GM23338 (cell line): ENCODE results near the gene RAB11FIP3. TPM values are rescaled to one million over a fixed set of nuclear protein-coding genes. Genes with fewer than 3 reads are reported as not detected.

Experiments used
- ATAC-seq: fragments of 200-7000 bp; cut with Tn5 transposase; 3 replicates; pipeline ENCODE4 v1.9.1; 2020
- DNase-seq: peaks from one replicate; pipeline ENCODE4 v3.0.0-alpha.2; 2015; ENCODE audit warnings: low spot score
- H2AFZ ChIP-seq: fragments of 200-600 bp; sonication (generic); 2 replicates; pipeline ENCODE4 v1.8.0; 2016; ENCODE audit warnings: antibody characterized with exemption, mild to moderate bottlenecking, moderate library complexity
- H3F3A ChIP-seq: fragments of 200-600 bp; sonication (generic); replicated peaks from 2 replicates; pipeline ENCODE4 v1.8.0; 2017; ENCODE audit warnings: antibody characterized with exemption, mixed run types, low read depth
- H3K27ac ChIP-seq: fragments of 200-600 bp; sonication (generic); 2 replicates; pipeline ENCODE4 v1.6.1; 2016; ENCODE audit warnings: low read depth
- H3K27me3 ChIP-seq: fragments of 200-600 bp; sonication (generic); 2 replicates; pipeline ENCODE4 v1.8.0; 2016; ENCODE audit warnings: mild to moderate bottlenecking, mixed run types, moderate library complexity; ENCODE audit not compliant: insufficient read depth
- H3K36me3 ChIP-seq: fragments of 200-600 bp; sonication (generic); 2 replicates; pipeline ENCODE4 v1.8.0; 2016; ENCODE audit warnings: mild to moderate bottlenecking; ENCODE audit not compliant: insufficient read depth
- H3K4me1 ChIP-seq: fragments of 200-600 bp; sonication (generic); 2 replicates; pipeline ENCODE4 v1.8.0; 2016; ENCODE audit warnings: mild to moderate bottlenecking, moderate library complexity; ENCODE audit not compliant: insufficient read depth
- H3K4me2 ChIP-seq: fragments of 200-600 bp; sonication (generic); 2 replicates; pipeline ENCODE4 v1.7.1; 2017; ENCODE audit warnings: mixed run types
- H3K4me3 ChIP-seq: fragments of 200-600 bp; sonication (generic); 2 replicates; pipeline ENCODE4 v1.6.1; 2016; ENCODE audit warnings: mixed run types
- H3K79me2 ChIP-seq: fragments of 200-600 bp; sonication (generic); replicated peaks from 2 replicates; pipeline ENCODE4 v1.8.0; 2017; ENCODE audit warnings: mild to moderate bottlenecking; ENCODE audit not compliant: insufficient read depth
- H3K9me2 ChIP-seq: fragments of 200-600 bp; sonication (generic); 2 replicates; pipeline ENCODE4 v1.8.0; 2017; ENCODE audit not compliant: insufficient read depth
- H4K20me1 ChIP-seq: fragments of 200-600 bp; sonication (generic); replicated peaks from 2 replicates; pipeline ENCODE4 v1.8.0; 2017; ENCODE audit warnings: mild to moderate bottlenecking; ENCODE audit not compliant: insufficient read depth
- H3K27ac Mint-ChIP-seq: 2 replicates; pipeline ENCODE4 v1.8.0; 2020; ENCODE audit warnings: inconsistent platforms, mild to moderate bottlenecking, moderate library complexity, mixed read lengths
- H3K27me3 Mint-ChIP-seq: 3 replicates; pipeline ENCODE4 v1.8.0; 2022; ENCODE audit warnings: low read depth, mild to moderate bottlenecking, moderate library complexity, mixed read lengths, inconsistent platforms; ENCODE audit not compliant: insufficient read depth, poor library complexity
- H3K36me3 Mint-ChIP-seq: 3 replicates; pipeline ENCODE4 v1.8.0; 2021; ENCODE audit warnings: low read depth, mild to moderate bottlenecking, inconsistent platforms, moderate library complexity, mixed read lengths
- H3K4me1 Mint-ChIP-seq: 3 replicates; pipeline ENCODE4 v1.8.0; 2020; ENCODE audit warnings: mild to moderate bottlenecking, inconsistent platforms, mixed read lengths
- H3K4me3 Mint-ChIP-seq: 3 replicates; pipeline ENCODE4 v1.8.0; 2021; ENCODE audit warnings: moderate library complexity, mild to moderate bottlenecking, inconsistent platforms, mixed read lengths
- H3K9me3 Mint-ChIP-seq: 3 replicates; pipeline ENCODE4 v1.8.0; 2020; ENCODE audit warnings: moderate library complexity, mild to moderate bottlenecking, inconsistent platforms, mixed read lengths
- CREB1 ChIP-seq: fragments of 250-450 bp; sonication (Bioruptor Pico); IDR thresholded peaks from 2 replicates; pipeline ENCODE4 v1.5.0; 2020; ENCODE audit warnings: low read depth, mild to moderate bottlenecking, moderate library complexity
- ETS1 ChIP-seq: IDR thresholded peaks from 2 replicates; pipeline ENCODE4 v1.6.1; 2016; ENCODE audit warnings: antibody characterized with exemption
- EZH2 ChIP-seq: fragments of 200-600 bp; sonication (generic); IDR thresholded peaks from one replicate; pipeline ENCODE4 v1.8.0; 2017; ENCODE audit warnings: antibody characterized with exemption, mild to moderate bottlenecking, low read depth; ENCODE audit not compliant: unreplicated experiment
- POLR2AphosphoS5 ChIP-seq: IDR thresholded peaks from 2 replicates; pipeline ENCODE4 v1.6.1; 2016; ENCODE audit warnings: antibody characterized with exemption, low read depth
- STAT1 ChIP-seq: IDR thresholded peaks from one replicate; pipeline ENCODE4 v1.6.1; 2016; ENCODE audit warnings: antibody characterized with exemption; ENCODE audit not compliant: unreplicated experiment
- polyA plus RNA-seq: library from polyadenylated mRNA; unstranded; fragments of >200 nt; fragmentation: Nextera tagmentation; extraction: Ambion mirVana; gene quantifications from 2 replicates; pipeline ENCODE4 v1.2.1, GENCODE V29; 2016
- total RNA-seq: library from RNA; depleted of rRNA; stranded (reverse); fragments of >200 nt; shearing (Covaris generic); gene quantifications from 2 replicates; pipeline ENCODE4 v1.2.3, GENCODE V29; 2014
- TF ChIP-seq, protein P1 (sequence below): IDR thresholded peaks from one replicate; pipeline ENCODE4 v1.6.1; 2018; ENCODE audit warnings: antibody characterized with exemption; ENCODE audit not compliant: unreplicated experiment
- TF ChIP-seq, protein P2 (sequence below): fragments of 250-450 bp; sonication (Bioruptor Pico); IDR thresholded peaks from 2 replicates; pipeline ENCODE4 v1.5.0; 2020; ENCODE audit warnings: mild to moderate bottlenecking, moderate library complexity

The RAB11FIP3 gene
- total and polyA plus RNA-seq, 2 experiments from 2014 or later, result 3.2 to 29.2 TPM

- H3K4me1 ChIP-seq, result peaks cover 10% of the 10 kb centered on the region
- H4K20me1 ChIP-seq, result no peaks in the 10 kb centered on the region; the same call in 1 of the 2 replicates
- no peak overlapping the region for H3K4me3 ChIP-seq
- no peaks in the 10 kb centered on the region for H3K27me3 ChIP-seq
- Mint-ChIP-seq H3K4me1 (peaks cover 41% of the 10 kb centered on the region), H3K27ac (peak overlapping the region; percentile 52; the same call in 1 of the 2 replicates), H3K27me3 (peaks cover 27% of the 10 kb centered on the region), H3K36me3 (peaks cover 3% of the 10 kb centered on the region; the same call in 1 of the 3 replicates), H3K9me3 (no peaks in the 10 kb centered on the region), H3K4me3 (no peak overlapping the region)
- ATAC-seq (no peak), DNase-seq (no peak)
- H3F3A ChIP-seq, result 0 out of 2 replicates have a peak, but pooled peaks cover 4% of the 10 kb centered on the region
- H3K36me3 ChIP-seq, result no peaks in the 10 kb centered on the region
- H3K27ac ChIP-seq, result no peak overlapping the region
- H2AFZ ChIP-seq, result no peak overlapping the region
- H3K79me2 ChIP-seq, result no peaks in the 10 kb centered on the region; the same call in 1 of the 2 replicates
- H3K4me2 ChIP-seq, result no peak overlapping the region
- no peak for TF ChIP-seq ETS1
- no peak for TF ChIP-seq CREB1 (CRISPR knock-in tag)
- TF ChIP-seq, protein P1, sequence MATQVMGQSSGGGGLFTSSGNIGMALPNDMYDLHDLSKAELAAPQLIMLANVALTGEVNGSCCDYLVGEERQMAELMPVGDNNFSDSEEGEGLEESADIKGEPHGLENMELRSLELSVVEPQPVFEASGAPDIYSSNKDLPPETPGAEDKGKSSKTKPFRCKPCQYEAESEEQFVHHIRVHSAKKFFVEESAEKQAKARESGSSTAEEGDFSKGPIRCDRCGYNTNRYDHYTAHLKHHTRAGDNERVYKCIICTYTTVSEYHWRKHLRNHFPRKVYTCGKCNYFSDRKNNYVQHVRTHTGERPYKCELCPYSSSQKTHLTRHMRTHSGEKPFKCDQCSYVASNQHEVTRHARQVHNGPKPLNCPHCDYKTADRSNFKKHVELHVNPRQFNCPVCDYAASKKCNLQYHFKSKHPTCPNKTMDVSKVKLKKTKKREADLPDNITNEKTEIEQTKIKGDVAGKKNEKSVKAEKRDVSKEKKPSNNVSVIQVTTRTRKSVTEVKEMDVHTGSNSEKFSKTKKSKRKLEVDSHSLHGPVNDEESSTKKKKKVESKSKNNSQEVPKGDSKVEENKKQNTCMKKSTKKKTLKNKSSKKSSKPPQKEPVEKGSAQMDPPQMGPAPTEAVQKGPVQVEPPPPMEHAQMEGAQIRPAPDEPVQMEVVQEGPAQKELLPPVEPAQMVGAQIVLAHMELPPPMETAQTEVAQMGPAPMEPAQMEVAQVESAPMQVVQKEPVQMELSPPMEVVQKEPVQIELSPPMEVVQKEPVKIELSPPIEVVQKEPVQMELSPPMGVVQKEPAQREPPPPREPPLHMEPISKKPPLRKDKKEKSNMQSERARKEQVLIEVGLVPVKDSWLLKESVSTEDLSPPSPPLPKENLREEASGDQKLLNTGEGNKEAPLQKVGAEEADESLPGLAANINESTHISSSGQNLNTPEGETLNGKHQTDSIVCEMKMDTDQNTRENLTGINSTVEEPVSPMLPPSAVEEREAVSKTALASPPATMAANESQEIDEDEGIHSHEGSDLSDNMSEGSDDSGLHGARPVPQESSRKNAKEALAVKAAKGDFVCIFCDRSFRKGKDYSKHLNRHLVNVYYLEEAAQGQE, result no peak
- TF ChIP-seq STAT1, result no peak
- no peak for TF ChIP-seq POLR2AphosphoS5
- TF ChIP-seq, protein P2, sequence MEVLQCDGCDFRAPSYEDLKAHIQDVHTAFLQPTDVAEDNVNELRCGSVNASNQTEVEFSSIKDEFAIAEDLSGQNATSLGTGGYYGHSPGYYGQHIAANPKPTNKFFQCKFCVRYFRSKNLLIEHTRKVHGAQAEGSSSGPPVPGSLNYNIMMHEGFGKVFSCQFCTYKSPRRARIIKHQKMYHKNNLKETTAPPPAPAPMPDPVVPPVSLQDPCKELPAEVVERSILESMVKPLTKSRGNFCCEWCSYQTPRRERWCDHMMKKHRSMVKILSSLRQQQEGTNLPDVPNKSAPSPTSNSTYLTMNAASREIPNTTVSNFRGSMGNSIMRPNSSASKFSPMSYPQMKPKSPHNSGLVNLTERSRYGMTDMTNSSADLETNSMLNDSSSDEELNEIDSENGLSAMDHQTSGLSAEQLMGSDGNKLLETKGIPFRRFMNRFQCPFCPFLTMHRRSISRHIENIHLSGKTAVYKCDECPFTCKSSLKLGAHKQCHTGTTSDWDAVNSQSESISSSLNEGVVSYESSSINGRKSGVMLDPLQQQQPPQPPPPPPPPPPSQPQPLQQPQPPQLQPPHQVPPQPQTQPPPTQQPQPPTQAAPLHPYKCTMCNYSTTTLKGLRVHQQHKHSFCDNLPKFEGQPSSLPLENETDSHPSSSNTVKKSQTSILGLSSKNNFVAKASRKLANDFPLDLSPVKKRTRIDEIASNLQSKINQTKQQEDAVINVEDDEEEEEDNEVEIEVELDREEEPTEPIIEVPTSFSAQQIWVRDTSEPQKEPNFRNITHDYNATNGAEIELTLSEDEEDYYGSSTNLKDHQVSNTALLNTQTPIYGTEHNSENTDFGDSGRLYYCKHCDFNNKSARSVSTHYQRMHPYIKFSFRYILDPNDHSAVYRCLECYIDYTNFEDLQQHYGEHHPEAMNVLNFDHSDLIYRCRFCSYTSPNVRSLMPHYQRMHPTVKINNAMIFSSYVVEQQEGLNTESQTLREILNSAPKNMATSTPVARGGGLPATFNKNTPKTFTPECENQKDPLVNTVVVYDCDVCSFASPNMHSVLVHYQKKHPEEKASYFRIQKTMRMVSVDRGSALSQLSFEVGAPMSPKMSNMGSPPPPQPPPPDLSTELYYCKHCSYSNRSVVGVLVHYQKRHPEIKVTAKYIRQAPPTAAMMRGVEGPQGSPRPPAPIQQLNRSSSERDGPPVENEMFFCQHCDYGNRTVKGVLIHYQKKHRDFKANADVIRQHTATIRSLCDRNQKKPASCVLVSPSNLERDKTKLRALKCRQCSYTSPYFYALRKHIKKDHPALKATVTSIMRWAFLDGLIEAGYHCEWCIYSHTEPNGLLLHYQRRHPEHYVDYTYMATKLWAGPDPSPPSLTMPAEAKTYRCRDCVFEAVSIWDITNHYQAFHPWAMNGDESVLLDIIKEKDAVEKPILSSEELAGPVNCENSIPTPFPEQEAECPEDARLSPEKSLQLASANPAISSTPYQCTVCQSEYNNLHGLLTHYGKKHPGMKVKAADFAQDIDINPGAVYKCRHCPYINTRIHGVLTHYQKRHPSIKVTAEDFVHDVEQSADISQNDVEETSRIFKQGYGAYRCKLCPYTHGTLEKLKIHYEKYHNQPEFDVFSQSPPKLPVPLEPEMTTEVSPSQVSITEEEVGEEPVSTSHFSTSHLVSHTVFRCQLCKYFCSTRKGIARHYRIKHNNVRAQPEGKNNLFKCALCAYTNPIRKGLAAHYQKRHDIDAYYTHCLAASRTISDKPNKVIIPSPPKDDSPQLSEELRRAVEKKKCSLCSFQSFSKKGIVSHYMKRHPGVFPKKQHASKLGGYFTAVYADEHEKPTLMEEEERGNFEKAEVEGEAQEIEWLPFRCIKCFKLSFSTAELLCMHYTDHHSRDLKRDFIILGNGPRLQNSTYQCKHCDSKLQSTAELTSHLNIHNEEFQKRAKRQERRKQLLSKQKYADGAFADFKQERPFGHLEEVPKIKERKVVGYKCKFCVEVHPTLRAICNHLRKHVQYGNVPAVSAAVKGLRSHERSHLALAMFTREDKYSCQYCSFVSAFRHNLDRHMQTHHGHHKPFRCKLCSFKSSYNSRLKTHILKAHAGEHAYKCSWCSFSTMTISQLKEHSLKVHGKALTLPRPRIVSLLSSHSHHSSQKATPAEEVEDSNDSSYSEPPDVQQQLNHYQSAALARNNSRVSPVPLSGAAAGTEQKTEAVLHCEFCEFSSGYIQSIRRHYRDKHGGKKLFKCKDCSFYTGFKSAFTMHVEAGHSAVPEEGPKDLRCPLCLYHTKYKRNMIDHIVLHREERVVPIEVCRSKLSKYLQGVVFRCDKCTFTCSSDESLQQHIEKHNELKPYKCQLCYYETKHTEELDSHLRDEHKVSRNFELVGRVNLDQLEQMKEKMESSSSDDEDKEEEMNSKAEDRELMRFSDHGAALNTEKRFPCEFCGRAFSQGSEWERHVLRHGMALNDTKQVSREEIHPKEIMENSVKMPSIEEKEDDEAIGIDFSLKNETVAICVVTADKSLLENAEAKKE, result no peak
- no peak for TF ChIP-seq EZH2
- H3K9me2 ChIP-seq, result no peaks in the 10 kb centered on the region
These were observed 45.0 kb downstream of the RAB11FIP3 start for GRCh38 chr16:470418-470817.
